Activated CD4-positive, alpha-beta T cell treated with anti-CD3 and anti-CD28 coated beads for 48 hours (primary cell): Measurements from ENCODE around the gene LZTS2.
"Not testable (repeated sequence)": the region's sequence is repeated elsewhere in the genome, so short reads cannot be mapped to it uniquely, and the experiment has no call there.

Experiments
- DNase-seq: peaks from one replicate; pipeline ENCODE4 v3.0.0-alpha.2; 2020

LZTS2 gene

GRCh38 chr10:100999742-101000126, at the start of gene LZTS2:
TSS of gene LZTS2 (plus strand) at chr10:100999808. CDS start at chr10:101002539, 2,731 bp downstream.
- no peak for DNase-seq

- no peak for DNase-seq
Measured at GRCh38 chr10:100960251-100960650, 39.4 kb upstream of the LZTS2 start.

GRCh38 chr10:100962351-100963080, 37.1 kb upstream of the LZTS2 start:
- DNase-seq, result no peak

GRCh38 chr10:100963826-100964225, 35.8 kb upstream of the LZTS2 start:
- no peak for DNase-seq

GRCh38 chr10:100965820-100966219, 33.8 kb upstream of the LZTS2 start:
- no peak for DNase-seq

- DNase-seq, result no peak
Measured at GRCh38 chr10:100966887-100967286, 32.7 kb upstream of the LZTS2 start.

GRCh38 chr10:100967332-100967731, 32.3 kb upstream of the LZTS2 start:
- no peak for DNase-seq

GRCh38 chr10:100968062-100968736, 31.4 kb upstream of the LZTS2 start:
- no peak for DNase-seq

- no peak for DNase-seq
Measured at GRCh38 chr10:100968863-100969186, 30.8 kb upstream of the LZTS2 start.

GRCh38 chr10:100969187-100970075, 30.2 kb upstream of the LZTS2 start, which contains the start of gene SEMA4G:
TSS of gene SEMA4G (plus strand) at chr10:100969504. CDS start at chr10:100972913, 3,409 bp downstream.
- DNase-seq, result peak; percentile 52

GRCh38 chr10:100970076-100970913, 29.3 kb upstream of the LZTS2 start:
- DNase-seq, result peak; percentile 26

GRCh38 chr10:100970914-100971811, 28.4 kb upstream of the LZTS2 start:
- no peak for DNase-seq

- no peak for DNase-seq
Measured at GRCh38 chr10:100972115-100972903, 27.3 kb upstream of the LZTS2 start.

GRCh38 chr10:100972904-100973535, 26.6 kb upstream of the LZTS2 start:
- DNase-seq, result no peak

GRCh38 chr10:100975397-100975796, 24.2 kb upstream of the LZTS2 start:
- not testable (repeated sequence) for DNase-seq

- no peak for DNase-seq
Measured at GRCh38 chr10:100976906-100977305, 22.7 kb upstream of the LZTS2 start.

GRCh38 chr10:100977436-100977835, 22.2 kb upstream of the LZTS2 start:
- no peak for DNase-seq

- DNase-seq, result no peak
Measured at GRCh38 chr10:100978121-100978900, 21.3 kb upstream of the LZTS2 start.

- no peak for DNase-seq
Measured at GRCh38 chr10:100978901-100979195, 20.8 kb upstream of the LZTS2 start.
